Measurements from ENCODE around the gene WDFY4.

Gene WDFY4

DNA sequence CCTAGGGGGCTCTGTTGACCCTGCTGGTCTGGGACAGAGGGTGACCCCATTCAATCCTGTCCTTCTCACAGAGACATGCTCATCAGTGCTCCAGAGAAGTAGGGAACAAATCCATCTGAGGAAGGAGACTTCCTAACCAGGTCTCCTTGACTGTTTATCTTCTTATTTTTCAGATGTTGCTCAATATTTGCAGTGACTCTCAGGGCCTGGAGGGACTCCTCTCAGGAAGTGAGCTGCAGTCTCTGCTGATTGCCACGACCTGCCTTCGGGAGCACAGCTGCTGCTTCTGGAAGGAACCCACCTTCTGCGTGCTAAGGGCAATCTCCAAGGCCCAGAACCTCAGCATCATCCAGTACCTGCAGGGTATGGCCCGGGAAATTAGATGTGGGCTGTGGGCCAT, 41.0 kb downstream of the WDFY4 start:
- TF ChIP-seq SIN3A (IDR thresholded peaks at IDR 0.05; ENCODE audit: borderline replicate concordance, insufficient read depth, low read length) (no peak), POLR2AphosphoS5 (IDR thresholded peaks at IDR 0.05; ENCODE audit: low read depth, low read length) (no peak), TAF1 (IDR thresholded peaks at IDR 0.05; ENCODE audit: borderline replicate concordance, insufficient read depth, low read length) (no peak), FOXP2 (optimal IDR thresholded peaks at IDR 0.05; ENCODE audit: borderline replicate concordance, extremely low read depth, extremely low read length, insufficient read depth) (no peak)
- TF ChIP-seq, protein P1, sequence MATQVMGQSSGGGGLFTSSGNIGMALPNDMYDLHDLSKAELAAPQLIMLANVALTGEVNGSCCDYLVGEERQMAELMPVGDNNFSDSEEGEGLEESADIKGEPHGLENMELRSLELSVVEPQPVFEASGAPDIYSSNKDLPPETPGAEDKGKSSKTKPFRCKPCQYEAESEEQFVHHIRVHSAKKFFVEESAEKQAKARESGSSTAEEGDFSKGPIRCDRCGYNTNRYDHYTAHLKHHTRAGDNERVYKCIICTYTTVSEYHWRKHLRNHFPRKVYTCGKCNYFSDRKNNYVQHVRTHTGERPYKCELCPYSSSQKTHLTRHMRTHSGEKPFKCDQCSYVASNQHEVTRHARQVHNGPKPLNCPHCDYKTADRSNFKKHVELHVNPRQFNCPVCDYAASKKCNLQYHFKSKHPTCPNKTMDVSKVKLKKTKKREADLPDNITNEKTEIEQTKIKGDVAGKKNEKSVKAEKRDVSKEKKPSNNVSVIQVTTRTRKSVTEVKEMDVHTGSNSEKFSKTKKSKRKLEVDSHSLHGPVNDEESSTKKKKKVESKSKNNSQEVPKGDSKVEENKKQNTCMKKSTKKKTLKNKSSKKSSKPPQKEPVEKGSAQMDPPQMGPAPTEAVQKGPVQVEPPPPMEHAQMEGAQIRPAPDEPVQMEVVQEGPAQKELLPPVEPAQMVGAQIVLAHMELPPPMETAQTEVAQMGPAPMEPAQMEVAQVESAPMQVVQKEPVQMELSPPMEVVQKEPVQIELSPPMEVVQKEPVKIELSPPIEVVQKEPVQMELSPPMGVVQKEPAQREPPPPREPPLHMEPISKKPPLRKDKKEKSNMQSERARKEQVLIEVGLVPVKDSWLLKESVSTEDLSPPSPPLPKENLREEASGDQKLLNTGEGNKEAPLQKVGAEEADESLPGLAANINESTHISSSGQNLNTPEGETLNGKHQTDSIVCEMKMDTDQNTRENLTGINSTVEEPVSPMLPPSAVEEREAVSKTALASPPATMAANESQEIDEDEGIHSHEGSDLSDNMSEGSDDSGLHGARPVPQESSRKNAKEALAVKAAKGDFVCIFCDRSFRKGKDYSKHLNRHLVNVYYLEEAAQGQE (IDR thresholded peaks at IDR 0.05; ENCODE audit: insufficient read depth in 1 of 2, low read depth in 2 of 2, low read length in 2 of 2): no peak

DNA sequence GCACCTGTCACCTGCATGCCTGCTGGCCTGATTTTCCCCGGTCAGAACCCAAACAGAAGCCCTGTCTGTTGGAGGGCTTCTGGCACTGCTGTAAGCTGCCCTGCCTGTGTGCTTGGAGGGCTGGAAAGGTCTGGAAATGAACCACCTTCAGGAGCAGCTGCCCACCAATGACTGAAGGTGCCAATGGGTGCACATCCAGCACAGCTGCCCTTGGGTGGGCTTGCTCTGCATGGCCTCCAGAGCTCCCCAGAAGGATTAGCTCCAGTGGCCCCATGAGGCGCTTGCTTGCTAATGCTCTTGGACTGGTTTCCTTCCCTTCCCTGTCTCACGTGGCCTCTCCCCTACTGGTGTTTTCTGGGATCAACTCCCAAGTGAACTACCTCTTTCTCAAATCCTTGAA, 43.2 kb downstream of the WDFY4 start:
- TF ChIP-seq POLR2AphosphoS5 (IDR thresholded peaks at IDR 0.05; ENCODE audit: low read depth, low read length) (no peak), FOXP2 (optimal IDR thresholded peaks at IDR 0.05; ENCODE audit: borderline replicate concordance, extremely low read depth, extremely low read length, insufficient read depth) (no peak), SIN3A (IDR thresholded peaks at IDR 0.05; ENCODE audit: borderline replicate concordance, insufficient read depth, low read length) (no peak), TAF1 (IDR thresholded peaks at IDR 0.05; ENCODE audit: borderline replicate concordance, insufficient read depth, low read length) (no peak)
- TF ChIP-seq, protein P1 (IDR thresholded peaks at IDR 0.05; ENCODE audit: insufficient read depth in 1 of 2, low read depth in 2 of 2, low read length in 2 of 2): no peak

DNA sequence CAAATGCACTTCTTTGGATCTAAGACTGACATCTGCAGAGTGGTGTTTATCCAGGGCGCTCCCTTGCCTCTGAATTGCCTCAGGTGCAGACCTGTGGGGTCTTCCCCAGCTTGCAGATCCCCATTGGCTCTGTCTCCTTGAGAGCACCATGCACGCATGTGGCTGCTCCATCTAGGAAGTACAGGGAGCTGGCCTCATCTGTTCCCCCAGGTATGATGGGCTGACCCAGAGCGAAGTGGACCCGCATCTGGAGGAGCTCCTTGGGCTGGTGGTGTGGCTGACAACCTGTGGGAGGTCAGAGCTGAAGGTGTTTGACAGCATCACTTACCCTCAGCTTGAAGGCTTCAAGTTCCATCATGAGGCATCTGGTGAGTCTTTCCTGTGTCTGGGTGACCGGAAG, 44.5 kb downstream of the WDFY4 start:
- no peak for TF ChIP-seq SIN3A (IDR thresholded peaks at IDR 0.05; ENCODE audit: borderline replicate concordance, insufficient read depth, low read length)
- no peak for TF ChIP-seq FOXP2 (optimal IDR thresholded peaks at IDR 0.05; ENCODE audit: borderline replicate concordance, extremely low read depth, extremely low read length, insufficient read depth)
- no peak for TF ChIP-seq TAF1 (IDR thresholded peaks at IDR 0.05; ENCODE audit: borderline replicate concordance, insufficient read depth, low read length)
- TF ChIP-seq, protein P1 (IDR thresholded peaks at IDR 0.05; ENCODE audit: insufficient read depth in 1 of 2, low read depth in 2 of 2, low read length in 2 of 2): no peak
- no peak for TF ChIP-seq POLR2AphosphoS5 (IDR thresholded peaks at IDR 0.05; ENCODE audit: low read depth, low read length)

DNA sequence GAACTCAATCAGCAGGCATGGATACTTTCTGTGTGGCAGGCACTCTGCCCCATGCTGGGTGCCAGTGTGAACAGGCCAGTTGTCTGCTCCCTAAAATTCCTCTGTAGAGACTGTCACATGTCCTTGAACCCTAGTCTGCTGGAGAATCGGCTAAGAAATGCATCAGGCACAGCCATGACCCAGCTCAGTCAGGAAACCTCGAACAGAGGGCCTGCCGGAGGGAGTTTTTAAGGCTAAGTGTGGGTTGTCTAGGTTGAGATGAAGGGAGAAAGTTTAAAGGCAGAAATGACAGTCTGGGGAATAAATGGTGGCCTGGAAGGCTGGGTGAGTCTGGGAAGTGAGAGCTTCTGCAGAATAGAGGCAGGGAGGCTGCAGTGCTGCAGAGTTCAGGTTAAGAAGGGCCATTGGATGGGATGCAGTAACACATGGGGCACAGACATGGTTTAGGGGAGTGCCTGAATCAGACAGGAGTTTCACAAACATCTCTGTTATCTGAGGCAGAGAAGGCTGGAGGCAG, 45.3 kb downstream of the WDFY4 start:
- TF ChIP-seq SIN3A (IDR thresholded peaks at IDR 0.05; ENCODE audit: borderline replicate concordance, insufficient read depth, low read length): no peak
- no peak for TF ChIP-seq TAF1 (IDR thresholded peaks at IDR 0.05; ENCODE audit: borderline replicate concordance, insufficient read depth, low read length)
- TF ChIP-seq FOXP2 (optimal IDR thresholded peaks at IDR 0.05; ENCODE audit: borderline replicate concordance, extremely low read depth, extremely low read length, insufficient read depth): no peak
- no peak for TF ChIP-seq POLR2AphosphoS5 (IDR thresholded peaks at IDR 0.05; ENCODE audit: low read depth, low read length)
- TF ChIP-seq, protein P1 (IDR thresholded peaks at IDR 0.05; ENCODE audit: insufficient read depth in 1 of 2, low read depth in 2 of 2, low read length in 2 of 2): no peak

DNA sequence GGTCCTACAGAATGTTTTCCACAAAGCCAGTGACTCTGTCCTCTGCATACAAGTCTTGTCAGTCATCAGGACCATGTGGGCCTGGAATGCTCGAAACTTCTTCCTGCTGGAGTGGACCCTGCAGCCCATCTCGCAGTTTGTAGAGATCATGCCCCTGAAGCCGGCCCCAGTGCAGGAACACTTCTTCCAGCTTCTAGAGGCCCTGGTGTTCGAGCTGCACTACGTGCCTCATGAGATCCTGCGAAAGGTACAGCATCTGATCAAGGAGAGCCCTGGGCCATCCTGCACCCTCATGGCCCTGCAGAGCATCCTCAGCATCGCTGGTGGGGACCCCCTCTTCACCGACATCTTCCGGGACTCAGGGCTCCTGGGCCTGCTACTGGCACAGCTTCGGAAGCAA, 46.5 kb downstream of the WDFY4 start:
- no peak for TF ChIP-seq POLR2AphosphoS5 (IDR thresholded peaks at IDR 0.05; ENCODE audit: low read depth, low read length)
- TF ChIP-seq FOXP2 (optimal IDR thresholded peaks at IDR 0.05; ENCODE audit: borderline replicate concordance, extremely low read depth, extremely low read length, insufficient read depth): no peak
- TF ChIP-seq TAF1 (IDR thresholded peaks at IDR 0.05; ENCODE audit: borderline replicate concordance, insufficient read depth, low read length): no peak
- TF ChIP-seq, protein P1 (IDR thresholded peaks at IDR 0.05; ENCODE audit: insufficient read depth in 1 of 2, low read depth in 2 of 2, low read length in 2 of 2): no peak
- TF ChIP-seq SIN3A (IDR thresholded peaks at IDR 0.05; ENCODE audit: borderline replicate concordance, insufficient read depth, low read length): no peak
